ENCODE results near the gene CD6.

CD6 gene

DNA sequence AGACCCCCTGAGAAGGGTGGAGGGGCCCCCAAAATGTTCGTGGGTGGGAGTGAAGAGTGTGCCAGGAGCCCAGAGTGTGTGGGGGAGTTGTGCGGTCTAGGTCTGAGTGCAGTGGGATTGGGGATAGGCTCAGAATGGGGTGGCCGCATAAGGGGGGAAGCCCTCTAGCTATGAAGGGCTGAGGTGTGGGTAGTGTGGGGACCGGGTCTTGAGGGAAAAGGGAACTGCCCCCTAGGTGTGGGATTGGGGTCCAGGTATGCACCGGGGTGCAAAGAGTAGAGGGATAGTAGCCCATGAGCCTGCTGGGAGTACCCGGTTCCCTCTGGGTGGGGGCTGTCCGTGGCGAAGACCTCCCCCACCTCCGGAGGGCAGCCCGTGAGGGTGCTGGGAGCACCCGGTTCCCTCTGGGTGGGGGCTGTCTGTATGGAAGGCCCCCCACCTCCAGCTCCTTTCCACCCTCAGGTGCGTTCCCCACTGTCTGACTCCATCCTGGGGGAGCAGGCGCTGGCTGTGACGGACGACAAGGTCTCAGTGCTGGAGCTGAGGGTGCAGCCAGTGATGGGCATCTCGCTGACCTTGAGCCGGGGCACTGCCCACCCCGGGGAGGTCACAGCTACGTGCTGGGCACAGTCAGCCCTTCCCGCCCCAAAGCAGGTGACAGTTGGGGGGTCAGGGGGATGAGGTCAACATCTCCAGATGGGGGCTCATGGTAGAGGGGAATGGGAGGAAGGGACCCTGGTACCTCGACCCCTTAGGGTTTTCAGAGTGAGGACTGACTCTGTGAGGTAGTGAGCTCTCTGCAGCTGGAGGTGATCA is 36.5 kb upstream of the CD6 start:
- no peak for DNase-seq (ENCODE audit: low read depth in 2 of 2)

DNA sequence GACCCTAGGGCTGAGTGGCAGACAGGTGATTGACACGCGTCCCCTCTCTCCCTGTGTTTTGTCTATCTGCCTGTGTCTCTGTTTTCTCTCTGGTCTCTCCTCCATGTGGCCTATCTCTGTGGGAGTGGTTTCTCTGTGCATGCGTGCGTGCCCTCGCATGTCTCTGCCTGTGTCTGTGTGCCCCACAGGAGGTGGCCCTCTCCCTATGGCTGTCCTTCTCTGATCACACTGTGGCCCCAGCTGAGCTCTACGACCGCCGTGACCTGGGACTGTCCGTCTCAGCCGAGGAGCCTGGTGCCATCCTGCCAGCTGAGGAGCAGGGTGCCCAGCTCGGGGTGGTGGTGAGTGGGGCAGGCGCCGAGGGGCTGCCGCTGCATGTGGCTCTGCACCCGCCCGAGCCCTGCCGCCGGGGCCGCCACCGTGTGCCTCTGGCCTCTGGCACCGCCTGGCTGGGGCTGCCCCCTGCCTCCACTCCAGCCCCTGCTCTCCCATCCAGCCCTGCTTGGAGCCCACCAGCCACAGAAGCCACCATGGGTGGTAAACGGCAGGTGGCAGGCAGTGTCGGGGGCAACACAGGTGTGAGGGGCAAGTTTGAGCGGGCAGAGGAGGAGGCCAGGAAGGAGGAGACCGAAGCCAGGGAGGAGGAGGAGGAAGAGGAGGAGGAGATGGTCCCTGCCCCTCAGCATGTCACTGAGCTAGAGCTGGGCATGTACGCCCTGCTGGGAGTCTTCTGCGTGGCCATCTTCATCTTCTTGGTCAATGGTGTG is 35.6 kb upstream of the CD6 start:
- no peak for DNase-seq (ENCODE audit: low read depth in 2 of 2)

DNA sequence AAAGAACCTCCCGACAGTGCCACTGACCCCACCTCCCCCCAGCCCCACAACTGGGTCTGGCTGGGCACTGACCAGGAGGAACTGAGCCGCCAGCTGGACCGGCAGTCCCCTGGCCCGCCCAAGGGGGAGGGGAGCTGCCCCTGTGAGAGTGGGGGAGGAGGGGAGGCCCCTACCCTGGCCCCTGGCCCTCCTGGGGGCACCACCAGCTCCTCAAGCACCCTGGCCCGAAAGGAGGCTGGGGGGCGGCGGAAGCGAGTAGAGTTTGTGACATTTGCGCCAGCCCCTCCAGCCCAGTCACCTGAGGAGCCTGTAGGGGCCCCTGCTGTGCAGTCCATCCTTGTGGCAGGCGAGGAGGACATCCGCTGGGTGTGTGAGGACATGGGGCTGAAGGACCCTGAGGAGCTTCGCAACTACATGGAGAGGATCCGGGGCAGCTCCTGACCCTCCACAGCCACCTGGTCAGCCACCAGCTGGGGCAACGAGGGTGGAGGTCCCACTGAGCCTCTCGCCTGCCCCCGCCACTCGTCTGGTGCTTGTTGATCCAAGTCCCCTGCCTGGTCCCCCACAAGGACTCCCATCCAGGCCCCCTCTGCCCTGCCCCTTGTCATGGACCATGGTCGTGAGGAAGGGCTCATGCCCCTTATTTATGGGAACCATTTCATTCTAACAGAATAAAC is 34.9 kb upstream of the CD6 start:
- no peak for DNase-seq (ENCODE audit: low read depth in 2 of 2)

DNA sequence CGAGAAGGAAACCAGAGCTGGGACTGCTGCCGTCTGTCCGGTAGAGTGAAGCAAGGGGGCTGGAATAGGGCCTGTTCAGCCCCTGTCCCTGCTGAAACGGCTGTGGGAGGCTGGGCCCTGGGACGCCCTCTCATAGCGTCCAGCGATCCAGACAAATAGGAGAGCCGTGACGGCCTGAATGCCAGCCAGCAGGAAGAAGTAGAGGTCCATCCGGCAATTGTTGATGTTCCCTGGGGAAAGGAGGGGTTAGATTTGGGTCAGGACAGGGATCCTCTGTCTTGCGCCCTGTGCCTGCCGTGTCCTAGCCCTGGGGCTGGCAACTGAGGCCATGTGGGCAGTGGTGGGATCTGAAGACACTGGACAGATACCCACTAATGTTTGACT is 34.3 kb upstream of the CD6 start:
- no peak for DNase-seq (ENCODE audit: low read depth in 2 of 2)

DNA sequence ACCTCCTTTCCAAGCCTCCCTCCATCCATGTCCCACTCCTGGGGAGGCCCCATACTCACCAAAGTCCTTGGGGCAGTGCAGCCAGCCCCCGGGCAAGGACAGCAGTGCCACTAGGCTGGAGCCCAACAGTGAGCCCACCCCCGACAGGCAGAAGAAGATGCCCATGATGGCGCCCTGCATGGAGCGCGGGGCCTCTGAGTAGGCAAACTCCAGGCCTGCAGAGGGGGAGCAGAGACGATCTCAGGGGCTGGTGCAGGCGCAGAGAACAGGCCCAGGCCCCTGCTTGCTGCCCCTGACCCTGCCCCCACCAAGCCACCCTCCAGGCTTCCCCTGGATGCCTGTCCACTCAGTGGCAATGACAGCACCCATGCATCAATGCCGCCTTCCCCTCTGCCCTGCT is 33.7 kb upstream of the CD6 start:
- DNase-seq (ENCODE audit: low read depth in 2 of 2) = no peak

DNA sequence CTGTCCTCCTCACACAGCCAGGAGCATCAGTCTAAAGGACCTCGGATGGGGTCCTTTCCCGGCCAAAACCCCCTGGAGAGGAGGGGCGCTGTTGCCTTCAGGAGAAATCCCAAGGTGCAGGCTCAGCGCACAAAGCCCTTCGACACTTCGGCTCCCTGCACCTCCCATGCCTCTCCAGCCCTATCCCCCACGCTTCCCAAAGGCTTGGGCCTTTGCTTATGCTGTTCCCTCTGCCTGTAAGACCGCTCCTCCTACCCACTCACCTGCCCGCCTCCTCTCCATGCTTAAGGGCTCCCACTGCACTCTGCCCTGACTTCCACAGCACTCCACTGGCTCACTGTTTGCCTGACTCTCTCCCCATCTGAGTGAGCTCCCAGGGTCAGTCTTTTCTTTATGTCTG is 33.0 kb upstream of the CD6 start:
- DNase-seq (ENCODE audit: low read depth in 2 of 2) = no peak

DNA sequence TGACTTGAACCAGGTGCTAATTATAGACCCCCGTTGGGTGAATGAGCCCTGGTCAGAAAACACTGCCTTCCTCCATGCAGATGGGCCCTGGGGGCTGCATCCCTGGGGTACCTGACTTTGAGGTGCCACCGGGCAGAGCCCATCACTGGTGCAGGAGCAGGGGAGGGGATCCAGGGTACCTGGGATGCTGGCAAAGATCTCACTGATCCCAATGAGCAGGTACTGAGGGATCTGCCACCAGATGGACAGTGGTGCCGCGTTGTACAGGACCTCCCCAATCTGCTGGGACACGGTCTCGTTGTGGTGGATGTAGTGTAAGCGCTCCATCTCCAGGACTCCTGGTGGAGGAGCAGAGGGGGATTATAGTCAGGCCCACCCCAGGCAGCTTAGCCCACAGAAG is 32.2 kb upstream of the CD6 start:
- no peak for DNase-seq (ENCODE audit: low read depth in 2 of 2)

DNA sequence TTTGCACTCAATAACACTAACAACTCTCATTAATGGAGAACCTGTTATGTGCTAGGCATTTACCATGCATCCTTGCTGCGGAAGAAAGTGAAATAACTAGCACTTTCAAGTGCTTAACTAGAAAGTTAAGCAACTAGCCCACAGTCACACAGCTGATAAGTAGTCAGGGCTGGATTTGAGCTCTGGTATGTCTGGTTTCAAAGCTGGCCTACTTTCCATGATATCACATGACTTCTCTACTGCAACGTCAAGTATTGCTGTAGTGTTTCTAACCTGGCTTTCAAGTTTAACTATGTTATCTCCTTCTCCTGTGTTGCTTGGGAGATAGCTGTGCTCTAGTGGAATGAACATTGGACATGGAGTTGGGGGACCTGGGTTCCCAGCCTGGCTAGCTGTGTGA is 31.6 kb upstream of the CD6 start:
- no peak for DNase-seq (ENCODE audit: low read depth in 2 of 2)

DNA sequence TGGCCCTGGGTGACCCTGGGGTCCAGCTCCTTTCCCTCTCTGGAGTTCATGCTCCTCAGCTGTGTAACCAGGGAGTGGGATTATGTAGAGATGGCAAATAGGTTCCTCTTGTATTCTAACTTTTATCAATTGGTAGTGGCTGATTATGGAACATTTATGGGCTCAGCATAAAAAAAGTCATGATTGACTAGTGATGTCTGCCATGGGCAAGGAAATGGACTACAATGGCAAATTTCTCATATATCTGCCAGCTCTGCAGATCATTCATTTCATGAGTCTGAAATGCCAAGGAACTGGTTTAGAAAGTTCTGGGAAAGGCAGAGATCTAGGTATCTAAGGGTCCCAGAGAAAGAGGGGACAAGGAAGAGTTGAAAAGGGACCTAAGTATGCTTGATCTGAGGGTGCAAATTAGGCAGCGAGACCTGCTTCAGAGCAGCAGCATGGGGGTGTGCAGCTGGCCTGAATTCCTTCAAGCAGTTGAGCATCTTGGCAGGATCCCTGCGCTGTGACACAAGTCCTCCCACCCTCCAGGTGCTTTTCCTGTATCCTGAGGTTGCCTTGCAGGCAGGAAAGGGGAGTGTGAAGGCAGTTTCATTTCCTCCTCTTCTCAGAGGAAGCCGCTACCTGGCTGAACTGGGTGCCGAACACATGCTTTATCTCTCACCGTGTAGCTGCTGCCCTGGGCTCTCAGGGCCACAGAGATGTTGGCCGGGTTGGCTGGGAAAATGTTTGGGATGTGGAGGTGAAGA is 29.9 kb upstream of the CD6 start:
- DNase-seq (ENCODE audit: low read depth in 2 of 2) = no peak

DNA sequence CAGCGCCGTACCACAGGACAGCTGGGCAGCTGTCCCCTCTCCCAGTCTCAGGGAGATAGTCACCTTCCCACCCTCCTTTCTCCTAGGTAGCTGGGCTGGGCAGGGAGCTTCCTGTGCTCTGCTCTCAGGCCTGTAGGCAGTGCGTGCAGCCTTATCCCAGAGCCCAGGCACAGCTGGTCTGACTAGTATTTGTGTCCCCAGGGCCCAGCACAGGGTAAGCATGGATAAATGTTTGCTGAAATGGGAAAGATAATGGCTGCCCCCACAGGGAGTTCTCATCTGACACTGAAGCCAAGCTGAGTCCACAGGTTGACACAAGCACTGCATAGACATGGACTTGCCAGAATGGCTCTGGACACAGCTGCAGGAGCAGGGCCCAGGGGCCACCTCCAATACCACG is 29.3 kb upstream of the CD6 start:
- DNase-seq (ENCODE audit: low read depth in 2 of 2) = no peak

DNA sequence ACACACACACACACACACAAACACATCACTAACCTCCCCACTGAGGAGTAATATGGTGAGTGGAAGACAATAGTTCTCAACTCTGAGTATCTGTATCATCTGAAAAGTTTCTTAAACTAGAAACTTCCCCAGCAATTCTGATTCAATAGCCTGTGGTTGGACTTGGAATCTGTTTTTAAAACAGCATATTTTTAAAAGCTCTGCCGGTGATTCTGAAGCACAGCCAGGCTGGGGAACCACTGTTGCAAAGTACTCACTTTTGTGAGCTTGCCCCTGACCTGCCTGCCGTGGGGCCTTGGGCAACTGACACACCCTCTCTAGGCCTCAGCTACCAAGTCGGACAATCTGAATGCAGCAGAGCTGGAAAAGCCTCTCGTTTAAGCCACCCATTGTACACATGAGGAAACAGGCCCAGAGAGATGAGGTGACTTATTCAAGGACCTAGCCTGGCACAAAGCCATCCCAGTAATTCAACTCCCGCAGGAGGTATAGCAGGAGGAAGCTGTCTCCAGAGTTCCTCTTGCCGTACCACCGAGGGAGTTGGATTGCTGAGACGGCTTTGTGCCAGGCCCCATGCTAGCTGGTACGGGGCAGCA is 28.4 kb upstream of the CD6 start:
- DNase-seq (ENCODE audit: low read depth in 2 of 2) = no peak

DNA sequence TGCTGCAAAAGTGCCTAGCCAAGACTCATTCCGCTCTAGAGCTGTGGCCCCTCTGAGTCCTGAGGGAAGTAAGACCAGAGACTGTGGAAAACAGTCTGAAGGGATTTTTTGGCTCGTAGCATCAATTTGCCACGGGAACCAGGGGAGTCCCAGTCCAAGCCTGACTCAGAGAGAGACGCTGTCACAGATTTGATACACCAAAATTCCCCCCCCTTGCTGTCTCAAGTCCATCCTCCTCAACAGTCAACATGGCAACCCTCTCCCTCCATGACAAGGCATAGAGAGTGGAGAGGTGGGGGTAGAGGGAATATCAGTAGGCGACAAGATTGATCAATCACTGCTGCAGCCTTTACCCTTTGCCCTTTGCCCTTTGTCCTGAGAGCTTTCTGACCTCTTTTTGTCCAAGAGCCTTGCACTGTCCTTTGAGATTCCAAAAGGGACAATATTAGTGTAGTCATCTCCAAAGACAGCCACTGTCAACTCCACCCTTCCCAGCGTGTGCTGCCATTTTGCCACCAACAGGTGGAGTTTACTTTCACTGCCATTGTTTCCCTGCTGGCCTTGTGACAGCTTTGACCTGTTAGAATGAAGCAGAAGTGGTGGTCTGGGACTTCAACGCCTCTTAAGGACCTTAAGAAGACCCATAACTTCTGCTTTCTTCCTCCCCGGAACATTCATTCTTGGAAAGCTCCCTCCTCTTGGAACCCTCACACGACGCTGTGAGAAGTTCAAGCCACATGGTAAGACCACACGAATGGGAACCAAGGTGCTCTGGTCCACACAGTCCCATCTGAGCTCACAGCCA is 26.8 kb upstream of the CD6 start:
- DNase-seq (ENCODE audit: low read depth in 2 of 2) = no peak

DNA sequence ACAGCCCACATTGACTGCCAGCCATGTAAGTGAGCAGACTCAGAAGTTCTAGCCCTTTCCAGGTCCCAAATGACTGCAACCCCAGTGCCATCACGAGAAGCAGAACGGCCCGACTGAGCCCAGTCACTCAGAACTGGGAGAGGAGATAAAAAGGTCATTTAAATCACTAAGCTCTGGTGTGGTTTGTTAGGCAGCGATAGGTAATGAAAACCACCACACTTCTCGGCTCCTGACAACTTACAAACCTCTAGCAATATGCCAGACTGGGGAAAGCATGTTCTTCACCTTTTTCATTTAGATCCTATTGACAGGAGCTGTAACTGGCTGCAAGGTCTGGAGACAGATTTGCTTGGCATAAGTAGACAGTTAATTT is 26.2 kb upstream of the CD6 start:
- no peak for DNase-seq (ENCODE audit: low read depth in 2 of 2)

DNA sequence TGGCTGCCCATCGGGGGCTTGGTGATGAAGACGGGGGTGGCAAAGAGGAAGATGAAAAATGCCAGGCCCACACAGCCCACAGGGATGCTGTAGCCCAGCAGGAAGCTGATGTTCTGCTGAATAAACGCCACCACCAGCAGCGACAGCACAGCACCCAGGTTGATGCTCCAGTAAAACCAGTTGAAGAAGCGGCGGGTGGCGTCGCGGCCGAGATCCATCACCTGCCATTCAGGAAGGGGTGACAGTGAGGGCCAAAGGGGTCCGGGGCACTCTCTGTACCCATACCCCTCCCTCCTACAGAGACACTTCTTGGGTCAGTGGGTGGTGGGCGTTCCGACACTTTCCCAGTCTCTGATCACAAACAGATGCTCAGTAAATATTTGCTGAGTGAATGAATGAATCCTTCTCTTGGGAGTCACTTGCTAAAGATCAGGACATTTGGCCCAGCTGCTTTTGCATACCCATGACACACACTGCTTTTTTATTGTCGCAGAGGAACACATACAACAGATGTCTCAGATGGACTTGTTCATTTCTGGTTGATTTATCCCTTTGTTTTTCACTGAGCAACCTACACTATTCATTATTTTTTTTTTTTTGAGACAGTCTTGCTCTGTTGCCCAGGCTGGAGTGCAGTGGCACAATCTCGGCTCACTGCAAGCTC is 24.7 kb upstream of the CD6 start:
- no peak for DNase-seq (ENCODE audit: low read depth in 2 of 2)

DNA sequence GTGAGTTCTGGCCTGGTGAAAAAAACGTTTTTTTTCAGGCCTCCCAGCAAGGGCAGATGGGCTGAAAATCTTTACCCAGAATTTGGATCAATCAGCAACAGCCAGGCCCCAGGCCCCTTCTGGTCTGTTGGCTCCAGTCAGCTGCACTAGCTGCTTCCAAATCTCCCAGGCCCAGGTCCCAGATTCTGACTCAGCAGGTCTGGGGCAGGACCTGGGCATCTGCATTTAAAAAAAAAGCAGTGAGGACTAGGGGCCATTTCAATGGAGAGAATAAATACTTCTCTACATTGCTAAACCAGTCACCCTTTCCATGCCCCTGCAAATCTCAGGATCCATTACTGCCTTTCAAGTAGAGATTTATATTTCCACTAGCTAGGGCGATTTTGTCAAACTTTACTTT is 23.8 kb upstream of the CD6 start:
- DNase-seq (ENCODE audit: low read depth in 2 of 2) = no peak

DNA sequence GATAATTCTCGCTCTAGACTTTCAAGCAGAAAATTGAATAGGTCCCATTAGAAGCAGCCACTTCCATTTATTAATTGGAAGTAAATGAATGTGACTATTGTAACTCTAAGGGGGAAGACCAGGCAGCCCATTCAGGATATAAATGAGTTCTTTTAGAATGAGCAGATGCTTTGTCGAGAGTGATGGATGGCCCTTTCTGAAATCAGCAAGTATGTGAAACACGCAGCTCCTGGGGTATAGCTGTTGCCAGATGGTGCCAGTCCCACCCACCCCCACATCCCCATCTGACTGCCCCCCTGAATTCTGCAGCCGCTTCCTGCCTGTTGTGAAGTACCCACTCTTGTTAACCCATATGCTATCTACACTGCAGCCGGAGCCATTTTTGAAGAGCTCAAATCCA is 23.2 kb upstream of the CD6 start:
- no peak for DNase-seq (ENCODE audit: low read depth in 2 of 2)

DNA sequence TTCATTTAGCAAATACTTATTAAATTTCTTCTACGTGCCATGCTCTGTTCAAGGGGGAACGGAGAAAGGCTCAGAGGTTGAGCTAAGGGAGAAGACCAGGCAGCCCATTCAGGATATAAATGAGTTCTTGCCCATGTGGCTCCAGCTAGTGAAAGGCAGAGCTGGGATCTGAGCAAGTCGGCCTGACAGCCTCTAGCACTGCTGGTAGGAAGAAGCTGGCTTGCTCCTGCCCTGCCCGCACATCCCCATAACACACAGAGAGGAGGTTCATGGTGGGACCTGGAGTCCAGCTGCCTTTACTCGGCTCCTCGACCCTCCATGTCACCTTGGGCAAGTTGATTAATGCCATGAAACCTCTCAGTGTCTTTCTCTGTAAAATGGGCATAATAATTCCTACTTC is 21.5 kb upstream of the CD6 start:
- DNase-seq (ENCODE audit: low read depth in 2 of 2) = no peak

DNA sequence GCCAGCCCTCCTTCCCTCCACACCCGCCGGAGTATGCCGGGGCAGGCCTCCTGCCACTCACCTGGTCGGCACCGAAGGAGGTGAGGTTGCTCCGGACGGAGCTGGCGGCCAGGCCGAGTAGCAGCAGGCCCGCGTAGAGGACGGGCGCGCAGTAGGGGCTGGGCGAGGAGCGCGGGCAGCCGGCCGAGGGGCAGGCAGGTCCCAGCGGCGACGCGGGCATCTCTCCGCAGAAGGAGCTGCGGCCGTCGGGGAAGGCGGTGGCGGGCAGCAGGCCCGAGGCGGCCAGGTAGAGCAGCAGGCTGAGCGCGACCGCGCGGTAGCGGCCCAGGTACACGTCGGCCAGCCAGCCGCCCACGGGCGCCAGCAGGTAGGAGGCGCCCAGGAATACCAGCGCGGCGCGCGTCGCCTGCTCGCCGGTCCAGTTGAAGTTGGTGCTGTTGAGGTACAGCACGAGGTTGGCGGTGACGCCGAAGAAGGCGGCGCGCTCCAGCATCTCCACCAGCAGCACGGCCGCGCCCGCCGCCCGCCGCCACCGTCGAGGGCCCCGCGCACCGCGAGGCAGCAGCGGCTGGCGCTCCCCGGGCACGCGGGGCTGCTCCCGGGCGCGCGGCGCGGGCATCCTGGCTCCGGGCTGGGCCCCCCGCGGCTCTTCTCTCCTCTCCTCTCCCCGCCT is 20.4 kb upstream of the CD6 start:
- no peak for DNase-seq (ENCODE audit: low read depth in 2 of 2)

DNA sequence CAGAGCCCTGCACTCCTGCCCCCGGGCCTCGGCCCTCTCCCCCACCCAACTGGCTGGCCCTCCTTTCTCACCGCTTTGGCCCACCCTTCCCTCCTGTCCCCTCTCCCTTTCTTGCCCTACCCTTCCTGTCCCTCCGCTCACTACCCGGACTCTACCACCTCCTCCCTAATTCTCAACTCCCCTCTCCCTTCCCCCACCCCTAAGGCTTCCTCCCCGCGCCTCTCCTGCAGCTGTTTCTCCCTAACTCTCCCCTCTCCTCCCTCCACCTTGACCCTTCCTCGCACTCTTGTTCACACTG is 19.9 kb upstream of the CD6 start:
- no peak for DNase-seq (ENCODE audit: low read depth in 2 of 2)

Measured in stimulated activated CD8-positive, alpha-beta memory T cell treated with anti-CD3 and anti-CD28 coated beads, Interleukin-2, amount 100 ng/mL, for 48 hours (primary cell).